SU-DHL-6 (cell line): Measurements from ENCODE around the gene NLGN1.

Experiments used
- EZH2phosphoT487 ChIP-seq: fragments of 200-600 bp; sonication (generic), shearing (Covaris generic); conservative IDR thresholded peaks from 2 replicates; pipeline ENCODE4 v1.6.1; 2018; ENCODE audit warnings: mild to moderate bottlenecking, antibody characterized with exemption, low read length, moderate library complexity, mixed read lengths
- TF ChIP-seq, protein P1 (sequence below): fragments of 200-600 bp; sonication (generic); IDR thresholded peaks from one replicate; pipeline ENCODE4 v1.5.1; 2017; ENCODE audit warnings: antibody characterized with exemption, mild to moderate bottlenecking, low read length, moderate library complexity; ENCODE audit not compliant: insufficient read depth, poor library complexity, severe bottlenecking

DNA sequence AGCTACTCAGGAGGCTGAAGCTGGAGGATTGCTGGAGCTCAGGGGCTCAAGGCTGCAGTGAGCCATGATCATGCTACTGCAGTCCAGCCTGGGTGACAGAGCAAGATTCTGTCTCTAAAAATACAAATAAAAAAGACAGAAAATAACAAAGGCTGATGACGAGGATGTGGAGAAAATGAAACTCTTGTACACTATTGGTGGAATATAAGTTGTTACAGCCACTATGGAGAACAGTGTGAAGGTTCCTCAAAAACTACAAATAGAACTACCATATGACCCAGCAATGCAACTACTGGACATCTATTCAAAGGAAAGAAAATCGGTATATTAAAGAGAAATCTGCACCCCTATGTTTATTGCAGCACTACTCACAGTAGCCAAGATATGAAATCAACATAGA lies 934.8 kb downstream of the NLGN1 start:
- TF ChIP-seq, protein P1, sequence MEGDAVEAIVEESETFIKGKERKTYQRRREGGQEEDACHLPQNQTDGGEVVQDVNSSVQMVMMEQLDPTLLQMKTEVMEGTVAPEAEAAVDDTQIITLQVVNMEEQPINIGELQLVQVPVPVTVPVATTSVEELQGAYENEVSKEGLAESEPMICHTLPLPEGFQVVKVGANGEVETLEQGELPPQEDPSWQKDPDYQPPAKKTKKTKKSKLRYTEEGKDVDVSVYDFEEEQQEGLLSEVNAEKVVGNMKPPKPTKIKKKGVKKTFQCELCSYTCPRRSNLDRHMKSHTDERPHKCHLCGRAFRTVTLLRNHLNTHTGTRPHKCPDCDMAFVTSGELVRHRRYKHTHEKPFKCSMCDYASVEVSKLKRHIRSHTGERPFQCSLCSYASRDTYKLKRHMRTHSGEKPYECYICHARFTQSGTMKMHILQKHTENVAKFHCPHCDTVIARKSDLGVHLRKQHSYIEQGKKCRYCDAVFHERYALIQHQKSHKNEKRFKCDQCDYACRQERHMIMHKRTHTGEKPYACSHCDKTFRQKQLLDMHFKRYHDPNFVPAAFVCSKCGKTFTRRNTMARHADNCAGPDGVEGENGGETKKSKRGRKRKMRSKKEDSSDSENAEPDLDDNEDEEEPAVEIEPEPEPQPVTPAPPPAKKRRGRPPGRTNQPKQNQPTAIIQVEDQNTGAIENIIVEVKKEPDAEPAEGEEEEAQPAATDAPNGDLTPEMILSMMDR, result no peak
- no peak for TF ChIP-seq EZH2phosphoT487
